AG04450 (cell line): ENCODE results near the gene TARBP1. TPM values are rescaled to one million over a fixed set of nuclear protein-coding genes. Genes with fewer than 3 reads are reported as not detected.

ENCODE experiments used
- CTCF ChIA-PET: fragments of 300-600, 350-600 bp; formaldehyde crosslinking; extraction: SDS; loops from one replicate; lab custom pipeline; 2022; ENCODE audit warnings: antibody characterized with exemption, inconsistent platforms; lab: Charles Lee
- POLR2A ChIA-PET: fragments of 350-600 bp; formaldehyde crosslinking; extraction: SDS; loops from one replicate; lab custom pipeline; 2021; ENCODE audit warnings: antibody characterized with exemption, inconsistent platforms; lab: Yijun Ruan, JAX
- DNase-seq: peaks from one replicate; pipeline ENCODE4 v3.0.0-alpha.2; 2011; ENCODE audit warnings: low read depth, low spot score
- H3K27ac ChIP-seq: one replicate; pipeline ENCODE4 v1.5.1; 2012; ENCODE audit warnings: low read depth, low read length, control low read depth
- H3K27me3 ChIP-seq: one replicate; pipeline ENCODE4 v1.6.0; 2012; ENCODE audit warnings: low read length; ENCODE audit not compliant: control insufficient read depth, insufficient read depth
- H3K4me3 ChIP-seq: 2 replicates; pipeline ENCODE4 v1.5.1; 2011; ENCODE audit warnings: mild to moderate bottlenecking, low read depth, low read length, control low read depth
- H3K9me3 ChIP-seq: 2 replicates; pipeline ENCODE4 v1.5.1; 2012; ENCODE audit warnings: low read length; ENCODE audit not compliant: control insufficient read depth, insufficient read depth
- CTCF ChIP-seq: IDR thresholded peaks from 2 replicates; pipeline ENCODE4 v1.5.1; 2011; ENCODE audit warnings: low read depth, low read length, control low read depth, inconsistent platforms
- polyA plus RNA-seq: library from polyadenylated mRNA; depleted of rRNA; stranded (reverse); fragments of >200 nt; gene quantifications from 2 replicates; pipeline ENCODE4 v1.2.3, GENCODE V29; 2011

TARBP1 gene
- polyA plus RNA-seq, 1 experiment: 22.6 TPM

GRCh38 chr1:234526922-234527321, 47.9 kb upstream of the TARBP1 start:
- no peaks in the 10 kb centered on the region for H3K27me3 ChIP-seq
- H3K4me3 ChIP-seq: no peak overlapping the region
- no peak for TF ChIP-seq CTCF
- ChIA-PET POLR2A (interaction anchor here (0.6 kb wide), 1 partner anchor 78 kb away, joined by 3 read pairs; no protein-coding TSS in a partner anchor), CTCF (interaction anchor here (0.9 to 1.2 kb wide), 2 partner anchors 9 to 557 kb away, joined by 3 read pairs; no protein-coding TSS in a partner anchor)
- DNase-seq: no peak
- no peaks in the 10 kb centered on the region for H3K9me3 ChIP-seq
- no peak overlapping the region for H3K27ac ChIP-seq

GRCh38 chr1:234525099-234525799, 46.3 kb upstream of the TARBP1 start:
- CTCF ChIA-PET: no interaction called here
- no peaks in the 10 kb centered on the region for H3K9me3 ChIP-seq
- DNase-seq: no peak
- H3K27me3 ChIP-seq: no peaks in the 10 kb centered on the region
- no peak overlapping the region for H3K27ac ChIP-seq
- no peak for TF ChIP-seq CTCF
- H3K4me3 ChIP-seq: no peak overlapping the region
- POLR2A ChIA-PET: no interaction called here

- CTCF ChIA-PET: interaction anchor here (0.7 to 1.0 kb wide), 2 partner anchors 8 to 23 kb away, joined by 3 read pairs; no protein-coding TSS in a partner anchor
- Histone ChIP-seq H3K4me3 (no peak overlapping the region), H3K27me3 (no peaks in the 10 kb centered on the region), H3K27ac (no peak overlapping the region), H3K9me3 (no peaks in the 10 kb centered on the region)
- POLR2A ChIA-PET: no interaction called here
- no peak for DNase-seq
- TF ChIP-seq CTCF: no peak
These were observed 42.9 kb upstream of the TARBP1 start for GRCh38 chr1:234521836-234522235.

- no peak overlapping the region for H3K27ac ChIP-seq
- no peaks in the 10 kb centered on the region for H3K9me3 ChIP-seq
- ChIA-PET POLR2A (no interaction called here), CTCF (interaction anchor here (0.7 to 1.0 kb wide), 2 partner anchors 9 to 22 kb away, joined by 3 read pairs; no protein-coding TSS in a partner anchor)
- DNase-seq: no peak
- H3K27me3 ChIP-seq: no peaks in the 10 kb centered on the region
- no peak overlapping the region for H3K4me3 ChIP-seq
- TF ChIP-seq CTCF: no peak
These were observed 42.2 kb upstream of the TARBP1 start for GRCh38 chr1:234520908-234521817.
